ENCODE measurements around the gene REEP6.
"Not testable (repeated sequence)": the region's sequence is repeated elsewhere in the genome, so short reads cannot be mapped to it uniquely, and the experiment has no call there.

Gene REEP6

GRCh38 chr19:1492474-1493006 lies 1.6 kb downstream of the REEP6 start:
- DNase-seq = no peak

DNA sequence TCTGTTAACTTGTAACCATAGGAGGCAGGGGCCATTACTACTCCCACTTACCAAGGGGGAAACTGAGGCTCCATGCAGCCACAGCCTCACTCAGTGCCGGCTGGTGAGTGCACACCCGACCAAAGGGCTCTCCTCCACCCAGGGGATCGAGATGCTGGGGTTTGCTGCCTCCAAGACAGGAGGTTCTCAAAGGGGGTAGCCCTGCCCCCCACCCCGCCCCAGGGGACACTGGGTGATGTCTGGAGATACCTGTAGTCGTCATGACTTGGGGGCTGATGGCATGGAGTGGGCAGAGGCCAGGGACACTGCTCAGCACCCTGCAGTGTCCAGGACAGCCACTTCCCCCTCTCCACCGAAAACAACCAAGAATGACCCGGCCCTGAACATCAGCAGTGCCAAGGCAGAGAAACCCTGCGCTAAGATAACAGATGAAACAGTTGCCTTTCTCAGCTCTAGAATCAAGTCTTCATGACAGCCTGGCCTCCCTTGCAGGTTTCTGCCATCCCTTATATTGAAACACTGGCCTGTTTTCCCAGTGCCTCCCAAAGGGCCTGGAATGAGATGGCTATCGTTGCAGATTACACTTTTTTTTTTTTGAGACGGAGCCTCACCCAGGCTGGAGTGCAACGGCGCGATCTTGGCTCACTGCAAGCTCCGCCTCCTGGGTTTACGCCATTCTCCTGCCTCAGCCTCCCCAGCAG lies 3.3 kb downstream of the REEP6 start:
- DNase-seq = no peak

DNA sequence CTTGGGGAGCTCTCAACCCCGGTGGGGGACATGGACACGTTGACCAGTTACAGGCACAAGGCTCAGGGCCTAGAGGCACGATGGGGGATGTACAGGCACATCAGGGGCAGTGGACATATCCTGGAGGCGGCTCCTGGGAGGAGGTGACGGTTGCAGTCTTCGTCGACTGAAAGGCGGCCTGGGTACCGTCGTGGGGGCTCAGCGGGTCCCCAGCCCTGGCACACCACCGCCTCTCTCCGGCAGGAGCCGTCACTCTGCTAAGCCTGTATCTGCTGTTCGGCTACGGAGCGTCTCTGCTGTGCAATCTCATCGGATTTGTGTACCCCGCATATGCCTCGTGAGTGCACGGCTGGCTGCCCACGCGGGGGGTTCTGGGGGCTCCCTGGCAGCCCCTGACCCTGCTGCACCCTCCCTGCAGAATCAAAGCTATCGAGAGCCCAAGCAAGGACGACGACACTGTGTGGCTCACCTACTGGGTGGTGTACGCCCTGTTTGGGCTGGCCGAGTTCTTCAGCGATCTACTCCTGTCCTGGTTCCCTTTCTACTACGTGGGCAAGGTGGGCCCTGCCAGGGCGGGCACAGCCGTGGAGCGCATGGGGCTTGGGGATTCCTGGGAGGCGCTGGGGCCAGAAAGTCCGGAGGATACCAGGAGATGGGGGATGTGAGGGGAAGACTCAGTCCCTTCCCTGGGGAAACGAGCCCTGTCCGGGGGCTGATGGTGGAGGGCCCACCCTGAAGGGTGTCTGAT lies 4.2 kb downstream of the REEP6 start:
- DNase-seq = no peak

GRCh38 chr19:1495799-1496713 lies 5.1 kb downstream of the REEP6 start:
- DNase-seq = no peak

DNA sequence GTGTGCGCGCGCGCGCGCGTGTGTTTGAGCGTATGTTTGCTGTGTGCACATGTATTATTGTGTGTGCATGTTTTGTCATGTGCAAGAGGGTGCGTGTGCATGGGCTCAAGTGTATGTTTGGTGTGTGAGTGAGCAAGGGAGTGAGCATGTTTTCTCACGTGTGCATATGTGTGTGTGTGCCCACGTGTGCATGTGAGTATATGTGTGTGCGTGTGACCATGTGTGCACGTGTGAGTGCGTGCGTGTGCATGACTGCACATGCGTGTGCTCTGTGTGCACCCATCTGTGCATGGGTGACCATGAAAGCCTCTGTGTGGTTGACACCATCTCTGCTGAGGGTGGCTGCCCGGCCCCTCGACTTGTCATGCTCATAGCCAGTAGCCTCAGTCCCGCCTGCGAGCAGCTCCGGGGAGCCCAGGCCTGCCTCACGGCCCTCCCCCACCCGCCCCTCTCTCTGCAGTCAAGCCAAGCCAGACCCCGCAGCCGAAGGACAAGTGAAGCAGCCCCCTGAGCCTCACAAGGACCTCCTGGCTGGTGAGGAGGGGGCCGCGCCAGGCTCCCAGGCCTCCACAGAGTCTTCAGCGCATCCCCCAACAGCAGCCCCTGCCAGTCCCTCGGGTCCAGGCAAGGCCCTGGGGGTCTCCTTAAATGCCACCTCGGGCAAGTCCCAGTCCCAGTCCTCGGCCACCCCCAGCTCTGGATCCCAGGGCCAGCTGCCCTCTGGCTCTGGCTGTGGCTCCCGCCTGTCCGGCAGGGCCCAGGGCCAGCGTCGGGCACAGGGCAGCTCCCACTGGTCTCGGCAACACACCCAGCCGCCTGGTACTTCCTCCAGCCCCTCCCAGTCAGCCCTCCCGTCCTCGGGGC lies 6.0 kb downstream of the REEP6 start:
- DNase-seq = no peak

GRCh38 chr19:1497578-1498235 lies 6.7 kb downstream of the REEP6 start:
- DNase-seq = no peak

GRCh38 chr19:1499231-1499630 lies 8.2 kb downstream of the REEP6 start:
- DNase-seq = not testable (repeated sequence)

DNA sequence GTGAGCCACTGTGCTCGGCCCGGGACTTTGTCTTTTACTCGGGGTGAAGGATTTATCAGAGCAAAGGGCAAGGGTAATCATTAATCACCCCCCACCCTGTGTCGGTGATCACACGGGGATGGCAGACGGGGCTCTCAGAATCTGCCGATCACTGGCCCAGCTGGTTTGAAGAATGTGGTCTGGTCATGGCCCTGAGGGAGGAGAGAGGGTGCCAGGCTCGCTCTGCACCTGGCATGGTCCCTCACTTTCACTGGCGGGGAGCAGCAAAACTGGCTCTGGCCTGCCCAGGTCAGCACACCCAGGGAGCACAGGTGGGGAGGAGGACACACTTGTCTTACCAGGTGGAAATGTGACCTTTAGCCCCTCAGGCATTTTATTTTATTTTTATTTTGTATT lies 10.2 kb downstream of the REEP6 start:
- DNase-seq = no peak

- DNase-seq = no peak
Observed at GRCh38 chr19:1502433-1503088, 11.6 kb downstream of the REEP6 start.

- no peak for DNase-seq
Observed at GRCh38 chr19:1503089-1503924, 12.3 kb downstream of the REEP6 start.

- no peak for DNase-seq
Observed at GRCh38 chr19:1503925-1504773, 13.2 kb downstream of the REEP6 start.

DNA sequence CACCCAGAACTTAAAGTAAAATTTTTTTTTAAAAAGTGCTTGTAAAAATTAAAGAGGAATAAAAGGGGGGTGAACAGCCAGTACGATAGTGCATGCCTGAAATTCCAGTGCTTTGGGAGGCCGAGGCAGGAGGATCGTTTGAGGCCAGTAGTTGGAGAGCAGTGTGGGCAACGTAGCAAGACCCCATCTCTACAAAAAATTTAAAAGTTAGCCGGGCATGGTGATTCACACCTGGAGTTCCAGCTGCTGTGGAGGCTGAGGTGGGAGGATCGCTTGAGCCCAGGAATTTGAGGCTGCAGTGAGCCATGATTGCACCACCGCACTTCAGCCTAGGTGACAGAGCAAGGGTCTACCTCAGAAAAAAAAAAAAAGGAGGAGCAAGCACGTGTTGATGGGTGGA lies 14.0 kb downstream of the REEP6 start:
- DNase-seq = no peak

GRCh38 chr19:1505991-1506881 lies 15.3 kb downstream of the REEP6 start:
- no peak for DNase-seq

DNA sequence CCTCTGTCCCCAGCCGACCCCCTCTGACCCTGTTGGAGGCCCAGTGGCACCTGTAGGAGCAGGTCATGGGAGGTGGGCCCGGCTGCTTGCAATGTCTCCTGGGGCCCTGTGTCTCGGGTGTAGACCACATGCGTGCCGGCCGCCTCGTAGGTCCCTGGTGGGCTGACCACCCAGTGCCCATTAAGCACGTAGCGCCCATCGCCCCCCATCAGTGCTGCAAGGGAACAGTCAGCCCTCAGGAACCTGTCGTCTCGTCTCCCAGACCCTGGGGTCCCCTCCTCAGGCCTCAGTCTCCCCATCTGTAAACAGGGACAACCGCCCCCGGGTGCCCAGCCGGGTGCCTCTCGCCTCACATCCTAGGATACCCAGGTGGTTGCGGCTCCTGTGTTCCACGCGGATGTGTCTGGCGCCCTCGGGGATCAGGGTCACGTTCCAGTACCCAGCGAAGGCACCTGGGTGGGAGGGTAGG lies 16.2 kb downstream of the REEP6 start:
- no peak for DNase-seq

DNA sequence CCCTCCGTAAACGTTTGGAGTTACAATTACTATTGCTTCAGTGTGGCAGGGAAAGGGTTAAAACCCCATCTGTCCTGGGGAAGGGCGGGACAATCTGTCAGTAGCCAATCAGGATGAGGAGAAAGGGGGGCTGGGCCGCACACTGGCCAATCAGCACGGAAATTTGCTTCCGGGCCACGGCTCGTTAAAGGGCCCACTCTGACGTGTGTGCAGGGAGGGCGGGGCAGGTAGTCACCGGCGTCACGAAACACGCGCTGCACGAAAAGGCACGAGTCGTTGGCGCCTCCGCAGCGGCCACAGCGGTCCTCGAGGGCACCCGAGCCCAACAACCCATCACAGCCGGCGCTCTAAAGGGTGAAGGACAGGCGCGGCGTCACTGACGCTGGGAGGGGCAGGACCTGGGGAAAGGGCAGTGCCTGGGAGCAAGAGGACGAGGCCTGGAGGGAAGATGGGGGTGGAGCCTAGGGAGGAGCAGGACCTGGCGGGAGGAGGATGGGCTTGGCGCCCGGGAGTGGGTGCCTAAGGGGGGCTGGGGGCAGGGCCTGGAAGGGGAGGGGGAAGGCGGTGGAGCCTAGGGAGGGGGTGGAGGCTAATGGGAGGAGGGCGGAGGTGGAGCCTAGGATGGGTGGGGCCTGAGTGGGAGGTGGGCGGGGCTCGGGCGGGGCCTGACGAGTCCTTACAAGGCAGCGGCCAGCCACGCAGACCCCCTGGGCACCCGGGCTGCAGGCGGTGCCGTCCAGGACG lies 17.0 kb downstream of the REEP6 start:
- peak; percentile 78 for DNase-seq

- no peak for DNase-seq
Observed at GRCh38 chr19:1508507-1508856, 17.5 kb downstream of the REEP6 start.

Data from NCI-H2227 treated with DMSO at 0.1 percent for 48 hours (cell line).